Upper lobe of right lung (tissue), 1 donor: ENCODE data around the gene HLA-DMB. TPM values are rescaled to one million over a fixed set of nuclear protein-coding genes. Genes with fewer than 3 reads are reported as not detected.

Experiments
- ATAC-seq: fragments of 200-7000 bp; cut with Tn5 transposase; one replicate; pipeline ENCODE4 v1.9.1; 2020; ENCODE audit warnings: mild to moderate bottlenecking, moderate library complexity
- DNase-seq: peaks from one replicate; pipeline ENCODE4 v3.0.0-alpha.2; 2020
- H3K27ac ChIP-seq: fragments of 200-600 bp; one replicate; pipeline ENCODE4 v1.8.0; 2022
- H3K27me3 ChIP-seq: fragments of 200-600 bp; one replicate; pipeline ENCODE4 v1.8.0; 2022; ENCODE audit warnings: mild to moderate bottlenecking
- H3K36me3 ChIP-seq: fragments of 200-600 bp; one replicate; pipeline ENCODE4 v1.8.0; 2022
- H3K4me1 ChIP-seq: fragments of 200-600 bp; one replicate; pipeline ENCODE4 v1.8.0; 2022
- H3K4me3 ChIP-seq: fragments of 200-600 bp; one replicate; pipeline ENCODE4 v1.8.0; 2022; ENCODE audit warnings: mild to moderate bottlenecking
- H3K9me3 ChIP-seq: fragments of 200-600 bp; one replicate; pipeline ENCODE4 v1.8.0; 2022
- intact Hi-C: fragments of 100-400 bp; cut with DNase I; formaldehyde crosslinking; loops from one replicate; pipeline ENCODE4 v1.11.0; 2022
- total RNA-seq: library from RNA; stranded (reverse); fragmentation: NEBNext Ultra II Directional; extraction: Animal tissue kit (Norgen Biotek cat#: 25700); gene quantifications from one replicate; pipeline ENCODE4 v1.2.1, GENCODE V29; 2021
- TF ChIP-seq, protein P1 (sequence below): fragments of 200-600 bp; IDR thresholded peaks from one replicate; pipeline ENCODE4 v1.8.0; 2022; ENCODE audit warnings: antibody characterized with exemption
- donor health status: DM: no; HTN: yes; CAD: no; lungs with severe emphysema.

HLA-DMB gene
- total RNA-seq, 1 donor from 2014 or later: 140 TPM

DNA sequence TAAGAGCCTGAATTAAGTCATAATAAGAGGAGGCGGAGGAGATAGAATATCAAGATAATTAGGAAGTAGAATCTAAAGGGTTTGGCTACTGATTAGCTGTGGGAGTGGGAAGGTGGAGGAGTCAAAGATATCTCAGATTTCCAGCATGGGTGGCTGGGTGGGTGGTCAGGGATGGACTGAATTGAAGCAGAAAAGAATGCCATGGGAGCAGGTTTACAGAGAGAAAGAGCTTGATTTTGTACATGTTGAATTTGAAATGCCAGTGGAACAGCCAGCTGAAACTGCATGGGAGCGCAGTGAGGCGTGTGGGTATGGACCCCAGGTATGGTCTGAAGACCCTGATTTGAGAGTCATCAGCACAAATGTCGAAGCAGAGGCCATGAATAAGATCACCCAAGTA, 13.4 kb upstream of the HLA-DMB start:
- TF ChIP-seq, protein P1, sequence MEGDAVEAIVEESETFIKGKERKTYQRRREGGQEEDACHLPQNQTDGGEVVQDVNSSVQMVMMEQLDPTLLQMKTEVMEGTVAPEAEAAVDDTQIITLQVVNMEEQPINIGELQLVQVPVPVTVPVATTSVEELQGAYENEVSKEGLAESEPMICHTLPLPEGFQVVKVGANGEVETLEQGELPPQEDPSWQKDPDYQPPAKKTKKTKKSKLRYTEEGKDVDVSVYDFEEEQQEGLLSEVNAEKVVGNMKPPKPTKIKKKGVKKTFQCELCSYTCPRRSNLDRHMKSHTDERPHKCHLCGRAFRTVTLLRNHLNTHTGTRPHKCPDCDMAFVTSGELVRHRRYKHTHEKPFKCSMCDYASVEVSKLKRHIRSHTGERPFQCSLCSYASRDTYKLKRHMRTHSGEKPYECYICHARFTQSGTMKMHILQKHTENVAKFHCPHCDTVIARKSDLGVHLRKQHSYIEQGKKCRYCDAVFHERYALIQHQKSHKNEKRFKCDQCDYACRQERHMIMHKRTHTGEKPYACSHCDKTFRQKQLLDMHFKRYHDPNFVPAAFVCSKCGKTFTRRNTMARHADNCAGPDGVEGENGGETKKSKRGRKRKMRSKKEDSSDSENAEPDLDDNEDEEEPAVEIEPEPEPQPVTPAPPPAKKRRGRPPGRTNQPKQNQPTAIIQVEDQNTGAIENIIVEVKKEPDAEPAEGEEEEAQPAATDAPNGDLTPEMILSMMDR: no peak

GRCh38 chr6:32953775-32954174, 12.9 kb upstream of the HLA-DMB start:
- Histone ChIP-seq H3K4me3 (no peak overlapping the region), H3K27ac (peak overlapping the region; percentile 90), H3K27me3 (no peaks in the 10 kb centered on the region), H3K36me3 (no peaks in the 10 kb centered on the region), H3K4me1 (peaks cover 8% of the 10 kb centered on the region), H3K9me3 (no peaks in the 10 kb centered on the region)
- ATAC-seq (no peak), DNase-seq (no peak)
- TF ChIP-seq, protein P1: no peak
- intact Hi-C loops: no loop called here

More for the DNA sequence above, 13.4 kb upstream of the HLA-DMB start:
- no peaks in the 10 kb centered on the region for H3K27me3 ChIP-seq
- H3K9me3 ChIP-seq: no peaks in the 10 kb centered on the region
- H3K4me3 ChIP-seq: no peak overlapping the region
- H3K4me1 ChIP-seq: peaks cover 8% of the 10 kb centered on the region
- intact Hi-C loops: no loop called here
- H3K27ac ChIP-seq: no peak overlapping the region
- no peaks in the 10 kb centered on the region for H3K36me3 ChIP-seq
- ATAC-seq (no peak), DNase-seq (no peak)

DNA sequence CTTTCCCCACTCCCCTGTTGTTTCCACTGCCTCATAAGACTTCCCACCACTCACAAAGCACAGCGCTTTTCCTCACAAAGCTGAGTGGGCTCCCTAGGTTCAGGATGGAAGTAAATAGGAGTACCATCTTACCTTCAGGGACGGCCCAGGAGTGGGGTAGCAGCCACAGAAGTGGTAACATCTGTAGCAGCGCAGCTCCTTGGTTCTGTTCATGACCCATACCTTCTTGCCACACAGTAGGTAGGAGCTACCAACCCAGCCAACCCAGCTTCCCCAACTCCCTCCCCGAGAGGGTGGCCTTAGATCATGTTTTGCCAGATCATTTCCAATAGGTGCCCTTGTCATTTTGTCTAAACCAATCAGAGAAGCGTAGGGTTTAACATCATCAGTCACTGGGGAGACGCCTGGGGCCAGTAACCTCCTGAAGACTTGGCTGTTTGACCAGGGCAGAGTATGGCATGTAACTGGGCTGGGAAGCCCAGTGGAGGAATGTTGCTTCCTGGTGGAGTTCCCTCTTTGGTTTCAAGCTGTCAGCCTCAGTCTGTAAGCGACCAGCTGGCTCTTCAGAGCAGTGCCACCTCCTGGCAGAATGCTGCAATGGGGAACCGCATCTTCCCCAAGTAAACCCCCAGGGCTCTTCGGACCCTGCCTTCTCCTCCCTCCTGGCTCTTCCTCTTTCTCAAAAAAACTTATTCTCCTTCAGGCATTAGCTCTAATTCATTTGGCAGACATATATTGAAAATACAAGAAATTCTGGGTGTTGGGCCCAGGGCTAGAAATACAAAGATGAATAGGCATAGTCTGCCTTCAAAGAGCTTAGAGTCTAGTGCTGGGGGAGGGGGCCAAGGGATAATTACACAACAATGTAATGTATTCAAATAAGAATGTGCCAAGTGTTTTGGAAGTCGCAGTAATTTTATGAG, 12.2 kb upstream of the HLA-DMB start, which contains the start of gene HLA-DMA:
TSS of gene HLA-DMA (minus strand) at position 281 of the 923 bp plus-strand sequence. CDS start at position 220, 61 bp downstream.
- TF ChIP-seq, protein P1: peak; percentile 89

GRCh38 chr6:32950449-32950848, 9.6 kb upstream of the HLA-DMB start:
- intact Hi-C loops: no loop called here
- TF ChIP-seq, protein P1: no peak

More for the DNA sequence above, 12.2 kb upstream of the HLA-DMB start, which contains the start of gene HLA-DMA:
- intact Hi-C loops: no loop called here
- H3K4me3 ChIP-seq: peak within 1 kb of the TSS; percentile 59
- peak within 1 kb of the TSS; percentile 90 for H3K27ac ChIP-seq
- ATAC-seq: peak; percentile 98
- no peaks in the 10 kb centered on the region for H3K9me3 ChIP-seq
- peak; percentile 91 for DNase-seq
- H3K4me1 ChIP-seq: peaks cover 8% of the 10 kb centered on the region
- H3K36me3 ChIP-seq: no peaks in the 10 kb centered on the region
- no peaks in the 10 kb centered on the region for H3K27me3 ChIP-seq

DNA sequence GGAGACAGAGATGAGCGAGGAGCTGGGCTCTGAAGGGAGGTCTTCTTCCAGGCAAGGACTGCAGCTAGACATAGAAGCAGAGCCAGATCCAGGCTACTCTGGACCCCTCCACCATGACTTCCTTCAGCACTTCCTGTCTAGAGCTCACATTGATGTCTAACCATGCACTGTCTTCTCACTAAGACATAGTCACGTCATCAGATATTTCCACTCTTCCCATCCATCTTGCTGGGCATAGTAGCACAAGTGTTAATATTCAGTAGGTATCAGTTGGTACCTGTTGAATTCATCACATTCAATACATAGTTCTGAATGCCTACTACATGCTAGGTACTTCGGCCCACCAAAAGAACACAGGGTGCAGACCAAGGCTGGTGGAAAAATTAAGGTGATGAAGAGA, 9.2 kb upstream of the HLA-DMB start:
- TF ChIP-seq, protein P1: no peak
- intact Hi-C loops: no loop called here
- H3K27ac ChIP-seq: no peak overlapping the region
- H3K4me3 ChIP-seq: no peak overlapping the region
- ATAC-seq (no peak), DNase-seq (no peak)
- no peaks in the 10 kb centered on the region for H3K27me3 ChIP-seq
- H3K4me1 ChIP-seq: peaks cover 9% of the 10 kb centered on the region
- no peaks in the 10 kb centered on the region for H3K9me3 ChIP-seq
- H3K36me3 ChIP-seq: no peaks in the 10 kb centered on the region

More at GRCh38 chr6:32950449-32950848, 9.6 kb upstream of the HLA-DMB start:
- Histone ChIP-seq H3K27ac (no peak overlapping the region), H3K9me3 (no peaks in the 10 kb centered on the region), H3K36me3 (no peaks in the 10 kb centered on the region), H3K27me3 (no peaks in the 10 kb centered on the region), H3K4me3 (no peak overlapping the region), H3K4me1 (peaks cover 8% of the 10 kb centered on the region)
- no peak for ATAC-seq
- DNase-seq: no peak
